ENCODE measurements around the gene SMIM35.

DNA sequence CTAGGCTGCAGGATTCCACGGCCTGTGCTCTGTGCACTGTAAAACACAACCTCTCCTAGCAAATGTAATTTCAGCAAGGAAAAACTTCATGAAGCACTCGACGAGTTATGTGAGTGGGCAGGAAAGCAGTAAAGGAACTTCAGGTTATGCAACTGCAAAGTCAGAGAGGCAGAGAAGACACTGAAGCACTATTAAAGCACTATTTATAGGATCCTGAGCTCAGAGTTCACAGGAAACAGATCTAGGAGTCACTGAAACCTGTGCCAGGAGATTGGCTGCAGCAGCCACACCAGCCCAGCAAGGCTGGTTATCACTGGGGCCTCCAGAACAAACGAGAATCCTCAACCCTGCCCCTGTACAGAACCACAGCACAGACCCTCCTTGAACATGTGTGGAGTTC, 2.5 kb downstream of the SMIM35 start:
- TF ChIP-seq CTCF (IDR thresholded peaks at IDR 0.05) (no peak), POLR2A (IDR thresholded peaks at IDR 0.05) (no peak)
